GM19463 (cell line): Measurements from ENCODE around the gene CCL7.
"Not testable (repeated sequence)": the region's sequence is repeated elsewhere in the genome, so short reads cannot be mapped to it uniquely, and the experiment has no call there.

Experiments
- ATAC-seq: cut with Tn5 transposase; IDR thresholded peaks from one replicate; pipeline ENCODE4 v1.9.1; 2021; ENCODE audit warnings: mild to moderate bottlenecking, moderate library complexity; ENCODE audit not compliant: unreplicated experiment

CCL7 gene

DNA sequence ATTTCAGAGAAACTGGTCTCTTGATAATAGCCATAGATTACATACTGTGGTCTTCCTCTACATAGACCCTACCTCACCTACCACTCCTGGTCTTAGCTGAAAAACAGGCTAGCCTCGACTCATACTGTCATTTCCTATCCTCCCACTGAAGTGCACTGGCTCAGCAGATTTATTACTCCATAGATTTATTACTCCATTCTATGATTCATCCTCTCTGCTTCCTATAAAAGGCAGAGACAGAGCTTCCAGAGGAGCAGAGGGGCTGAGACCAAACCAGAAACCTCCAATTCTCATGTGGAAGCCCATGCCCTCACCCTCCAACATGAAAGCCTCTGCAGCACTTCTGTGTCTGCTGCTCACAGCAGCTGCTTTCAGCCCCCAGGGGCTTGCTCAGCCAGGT is at the start of gene CCL7:
CCL7 (plus strand) TSS at position 253 of the 400 bp plus-strand sequence; CDS start at position 323, 70 bp downstream.
- no peak for ATAC-seq

DNA sequence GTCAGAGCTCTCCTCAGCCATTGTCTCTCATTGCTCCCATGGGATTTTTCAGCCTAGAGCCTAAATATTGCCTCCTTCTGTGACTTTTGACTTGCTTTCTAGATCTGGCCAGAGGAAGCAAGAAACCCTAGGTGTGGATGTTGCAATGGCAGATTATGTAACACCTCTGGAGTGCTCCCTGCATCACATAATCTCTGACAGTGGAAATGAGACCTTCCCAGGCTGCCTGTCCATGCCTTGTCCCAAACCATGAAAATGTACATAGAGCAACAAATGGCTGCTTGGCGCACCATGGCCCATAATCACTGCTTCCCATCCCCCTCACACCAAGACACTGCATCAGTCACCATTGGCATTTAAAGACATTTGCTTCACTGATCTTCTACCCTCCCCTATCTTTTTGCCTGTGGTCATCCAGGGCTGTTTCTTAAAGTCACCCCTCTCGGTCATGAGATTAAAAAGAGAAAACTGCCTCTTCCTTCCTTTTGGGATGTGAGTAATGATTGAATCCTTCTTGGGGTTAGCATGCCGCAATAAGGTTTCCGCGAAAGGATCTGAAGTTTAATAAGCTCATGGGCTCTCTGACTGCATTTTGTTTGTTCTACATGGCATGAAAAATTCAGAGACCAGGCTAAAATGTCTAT is 49.1 kb upstream of the CCL7 start:
- ATAC-seq, result no peak

DNA sequence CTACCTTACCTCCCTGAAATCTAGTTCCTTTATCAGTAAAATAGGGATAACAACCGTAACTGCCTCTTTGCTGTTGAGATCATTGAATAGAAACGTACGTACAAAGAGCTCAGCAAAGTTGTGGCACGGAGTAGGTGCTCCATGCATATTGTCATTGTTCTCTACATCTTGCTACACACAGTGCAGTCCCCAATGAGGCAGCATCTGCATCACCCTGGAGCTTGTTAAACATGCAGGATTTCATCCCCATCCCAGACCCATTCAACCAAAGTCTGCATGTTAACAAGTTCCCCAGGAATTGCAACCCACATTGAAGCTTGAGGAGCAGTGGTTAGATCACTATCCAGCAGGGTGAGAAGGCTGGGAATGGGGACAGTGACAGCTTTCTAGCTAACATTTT is 48.6 kb upstream of the CCL7 start:
- no peak for ATAC-seq

DNA sequence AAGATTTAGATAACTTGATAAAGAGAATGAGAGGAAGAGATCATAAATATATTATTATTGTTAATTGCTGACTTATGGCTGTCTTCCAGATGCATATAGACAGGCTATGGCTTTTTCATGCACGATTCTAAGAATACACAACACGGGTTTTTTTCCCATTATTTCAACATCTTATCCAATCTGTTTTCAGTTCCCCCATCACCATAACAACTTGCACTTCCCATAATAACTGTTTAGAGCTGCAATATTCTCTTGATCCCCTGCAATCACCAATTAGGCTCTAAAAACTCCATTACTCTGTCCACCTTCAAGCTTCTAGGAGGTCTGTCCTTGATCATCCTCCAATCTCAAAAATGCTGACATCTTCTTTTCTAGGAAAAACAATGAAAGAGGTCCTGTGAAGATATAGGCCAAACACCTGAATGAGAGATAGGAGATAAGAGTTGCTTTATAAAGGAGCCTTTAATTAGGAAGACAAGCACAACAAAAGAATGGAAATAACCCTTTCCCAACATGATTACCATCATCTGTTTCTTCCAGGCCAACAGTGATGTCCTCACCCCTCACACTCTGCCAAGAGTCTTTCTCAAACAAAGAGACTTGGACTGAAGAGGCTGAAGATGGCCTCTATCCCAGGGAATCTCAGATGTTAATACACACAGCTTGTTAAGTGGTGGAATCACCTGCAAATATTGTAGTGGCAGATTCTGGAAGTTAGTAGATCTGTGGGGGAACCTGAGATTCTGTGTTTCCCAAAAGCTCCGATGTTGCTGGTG is 47.1 kb upstream of the CCL7 start:
- no peak for ATAC-seq

DNA sequence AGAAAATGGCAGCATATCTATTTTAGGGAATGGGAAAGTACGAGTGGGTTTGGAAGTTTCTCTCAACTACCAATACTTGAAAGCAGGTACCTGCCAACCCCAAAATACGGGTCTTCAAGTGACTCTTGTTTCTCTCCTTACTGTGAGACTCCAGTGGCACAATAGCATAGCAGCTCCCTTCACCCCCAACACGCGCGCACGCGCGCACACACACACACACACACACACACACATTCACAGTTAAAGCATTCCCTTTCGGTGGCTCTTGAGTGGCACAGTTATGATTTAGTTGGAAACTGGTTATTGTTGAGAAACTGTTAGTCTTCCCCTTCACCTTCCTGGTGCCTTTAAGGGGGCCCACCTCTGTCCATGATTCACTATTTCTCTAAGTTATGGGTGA is 45.0 kb upstream of the CCL7 start:
- no peak for ATAC-seq

DNA sequence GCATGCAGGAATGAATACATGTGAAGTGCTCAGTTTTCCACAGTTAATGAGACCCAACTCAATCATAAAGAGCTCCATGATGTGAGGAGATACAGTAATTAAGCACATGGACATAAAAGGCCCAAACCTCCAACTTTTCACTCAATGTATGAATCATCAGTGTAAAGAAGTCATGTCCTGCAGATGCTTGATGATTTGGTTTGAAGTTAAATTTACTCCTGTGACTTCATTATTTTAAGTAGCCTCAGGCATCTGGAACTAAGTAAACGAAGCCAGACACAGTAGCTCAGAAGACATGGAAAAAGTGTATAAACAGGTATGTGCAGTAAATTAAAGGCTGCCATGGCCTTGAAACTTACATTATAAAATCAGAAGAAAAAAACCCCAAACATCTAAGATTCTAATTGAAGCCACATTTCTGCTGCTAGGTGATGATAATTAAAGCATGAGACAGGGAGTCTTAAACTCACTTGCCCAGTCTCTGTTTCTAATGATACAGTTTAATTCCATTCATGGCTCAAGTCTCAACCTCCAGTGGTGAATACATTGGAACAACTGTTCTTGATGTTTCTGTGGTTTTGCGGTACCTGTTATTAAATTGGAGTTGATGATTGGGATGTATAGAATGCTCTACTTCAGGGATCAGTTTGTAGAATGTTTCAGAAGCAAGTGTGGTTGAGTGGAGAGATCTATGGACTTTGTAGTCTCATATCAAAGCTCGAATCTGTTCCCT is 43.8 kb upstream of the CCL7 start:
- ATAC-seq, result no peak

DNA sequence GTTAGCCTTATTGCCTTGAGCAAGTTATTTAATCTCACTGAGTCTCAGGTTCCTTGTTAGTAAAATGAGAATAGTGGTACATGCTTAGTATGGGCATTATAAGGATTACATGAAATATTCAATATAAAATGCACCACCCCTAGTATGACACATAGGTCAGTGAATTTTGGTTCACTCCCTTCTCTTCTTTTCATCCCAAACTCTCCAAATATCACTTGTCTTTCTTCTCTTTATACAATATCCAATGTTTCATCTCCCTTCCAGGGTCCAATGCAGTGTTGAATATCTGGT is 43.3 kb upstream of the CCL7 start:
- ATAC-seq, result no peak

GRCh38 chr17:34227293-34227692 is 42.7 kb upstream of the CCL7 start:
- not testable (repeated sequence) for ATAC-seq

DNA sequence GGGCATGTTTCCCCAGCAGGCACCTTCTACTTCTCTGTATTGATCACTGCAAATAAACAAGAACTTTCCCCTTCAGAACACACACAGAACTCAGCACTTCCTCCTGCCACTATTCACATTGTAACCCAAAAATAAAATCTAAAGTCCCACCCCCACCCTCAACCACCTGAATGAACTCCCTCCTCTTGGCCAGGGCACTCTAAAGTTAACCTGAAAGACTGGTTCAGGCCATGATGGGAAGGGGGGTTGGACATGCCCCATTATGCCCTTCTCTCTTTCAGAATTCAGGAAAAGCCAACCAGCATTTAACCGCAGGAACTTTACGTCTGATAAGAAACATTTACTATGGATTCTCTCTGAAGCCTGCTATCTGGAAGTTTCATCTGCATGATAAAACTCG is 42.3 kb upstream of the CCL7 start:
- ATAC-seq, result no peak

GRCh38 chr17:34228781-34229180 is 41.2 kb upstream of the CCL7 start:
- no peak for ATAC-seq

- no peak for ATAC-seq
Measured at GRCh38 chr17:34230342-34230741, 39.7 kb upstream of the CCL7 start.

GRCh38 chr17:34234616-34235015 is 35.4 kb upstream of the CCL7 start:
- no peak for ATAC-seq

- no peak for ATAC-seq
Measured at GRCh38 chr17:34235389-34236028, 34.5 kb upstream of the CCL7 start.

- no peak for ATAC-seq
Measured at GRCh38 chr17:34236281-34236892, 33.6 kb upstream of the CCL7 start.

DNA sequence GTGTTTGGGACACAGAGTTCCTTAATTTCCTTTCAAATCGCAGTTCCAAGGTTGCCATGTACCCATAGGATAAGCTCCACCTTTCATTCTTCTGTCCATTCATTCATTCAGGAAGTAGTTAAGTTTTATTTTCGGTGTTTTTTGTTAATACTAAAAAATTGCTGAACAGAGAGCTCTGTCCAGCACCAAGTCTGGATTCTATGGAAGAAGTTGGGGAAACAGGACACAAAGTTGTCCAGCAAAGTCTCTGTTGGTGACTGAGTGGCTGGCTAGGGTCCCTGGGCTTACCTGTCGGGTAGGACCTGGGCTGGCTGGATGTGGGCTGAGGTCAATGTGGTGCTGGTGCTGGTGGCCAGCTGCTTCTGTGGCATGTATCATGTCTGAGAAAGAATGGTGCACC is 32.6 kb upstream of the CCL7 start:
- no peak for ATAC-seq

GRCh38 chr17:34241062-34241461 is 29.0 kb upstream of the CCL7 start:
- ATAC-seq, result no peak

GRCh38 chr17:34242587-34243363 is 27.2 kb upstream of the CCL7 start:
- no peak for ATAC-seq

GRCh38 chr17:34243364-34244320 is 26.4 kb upstream of the CCL7 start:
- no peak for ATAC-seq

DNA sequence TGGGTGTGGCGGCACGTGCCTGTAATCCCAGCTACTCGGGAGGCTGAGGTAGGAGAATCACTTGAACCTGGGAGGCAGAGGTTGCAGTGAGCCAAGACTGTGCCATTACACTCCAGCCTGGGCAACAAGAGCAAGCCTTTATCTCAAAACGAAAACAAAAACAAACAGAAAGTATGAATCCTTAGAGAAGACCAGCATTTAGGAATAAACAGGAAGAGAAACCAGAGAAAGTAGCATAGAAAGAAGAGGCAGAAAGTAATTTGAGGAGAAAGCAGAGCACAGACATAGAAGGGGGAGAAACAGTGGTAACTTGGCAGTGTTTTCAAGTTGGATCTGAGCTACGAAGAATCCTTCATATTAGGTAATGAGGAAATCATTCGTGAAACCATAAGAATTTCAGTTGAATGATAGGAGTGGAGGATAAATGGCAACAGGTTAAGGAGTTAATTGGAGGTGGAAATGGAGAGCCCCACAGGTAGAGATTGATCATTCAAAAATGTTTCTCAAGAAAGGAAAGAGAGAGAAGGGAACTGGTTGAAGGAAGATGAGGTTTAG is 24.6 kb upstream of the CCL7 start:
- no peak for ATAC-seq
